GM10266 (cell line): ENCODE results near the gene ADAM12.
"Not testable (repeated sequence)": the region's sequence is repeated elsewhere in the genome, so short reads cannot be mapped to it uniquely, and the experiment has no call there.

Source experiments
- DNase-seq: peaks from one replicate; pipeline ENCODE4 v3.0.0; 2012; ENCODE audit errors: extremely low spot score
- CTCF ChIP-seq: IDR thresholded peaks from 2 replicates; pipeline ENCODE4 v1.5.1; 2012; ENCODE audit warnings: mild to moderate bottlenecking, low read depth; ENCODE audit not compliant: control insufficient read depth, insufficient read depth; ENCODE audit errors: missing control alignments

Gene ADAM12

GRCh38 chr10:126253611-126253998 is 134.7 kb downstream of the ADAM12 start:
- TF ChIP-seq CTCF, result no peak
- DNase-seq, result no peak

- no peak for TF ChIP-seq CTCF
- no peak for DNase-seq
Measured at GRCh38 chr10:126252884-126253610, 135.2 kb downstream of the ADAM12 start.

- DNase-seq, result no peak
- TF ChIP-seq CTCF, result no peak
Measured at GRCh38 chr10:126251778-126252407, 136.4 kb downstream of the ADAM12 start.

GRCh38 chr10:126250527-126251310 is 137.6 kb downstream of the ADAM12 start:
- DNase-seq, result no peak
- TF ChIP-seq CTCF, result no peak

GRCh38 chr10:126250045-126250444 is 138.2 kb downstream of the ADAM12 start:
- DNase-seq, result no peak
- no peak for TF ChIP-seq CTCF

- TF ChIP-seq CTCF, result no peak
- DNase-seq, result no peak
Measured at GRCh38 chr10:126247446-126247975, 140.8 kb downstream of the ADAM12 start.

- not testable (repeated sequence) for DNase-seq
Measured at GRCh38 chr10:126246396-126246795, 141.9 kb downstream of the ADAM12 start.
